ENCODE results near the gene DAGLA. TPM values are rescaled to one million over a fixed set of nuclear protein-coding genes. Genes with fewer than 3 reads are reported as not detected.
A peak's percentile ranks its signal among the peaks of the same experiment; 100 is the strongest.

DAGLA gene
- total and polyA plus RNA-seq, 2 donors (not counting 1 experiment from before 2014, with no cell fraction given): 0.06 TPM; not detected in 1

DNA sequence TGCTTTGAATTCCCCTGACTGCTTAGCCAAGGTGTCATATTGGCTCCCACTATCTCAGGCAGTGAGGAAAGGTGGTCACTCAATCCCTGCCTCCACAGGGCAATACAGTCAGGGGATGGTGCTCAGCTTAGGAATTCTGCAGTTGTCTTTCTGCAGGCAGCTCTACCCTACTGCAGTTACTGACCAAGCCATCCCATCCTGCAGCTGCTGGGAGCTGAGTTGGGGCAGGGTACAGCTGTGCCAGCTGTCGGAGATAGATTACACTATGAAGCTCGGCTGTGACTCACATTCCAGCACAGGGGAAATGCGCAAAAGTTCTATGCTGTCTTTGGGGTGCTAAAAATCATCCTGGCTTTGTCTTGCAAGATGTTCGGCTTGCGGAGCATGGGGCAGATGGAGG is 4.4 kb upstream of the DAGLA start:
- Histone ChIP-seq H3K4me1 (ENCODE audit: control insufficient read depth in 2 of 2, insufficient read depth in 2 of 2, low read length in 2 of 2) (peaks cover 3 to 6% of the 10 kb centered on the region in 2 donors), H3K27me3 (replicated peaks in 1 of 4; ENCODE audit: control extremely low read depth in 1 of 4, control insufficient read depth in 3 of 4, insufficient read depth in 4 of 4, low read length in 3 of 4) (peaks cover 0 to 14% (median 4%) of the 10 kb centered on the region in 4 experiments), H4K20me1 (ENCODE audit: control insufficient read depth, insufficient read depth, low read length, poor library complexity, severe bottlenecking) (no peaks in the 10 kb centered on the region), H3K9ac (ENCODE audit: low read length) (no peak overlapping the region), H3K4me3 (ENCODE audit: control extremely low read depth in 1 of 5, extremely low read depth in 1 of 5, insufficient read depth in 1 of 5, low read depth in 2 of 5, low read length in 4 of 5) (no peak overlapping the region), H3K36me3 (replicated peaks in 1 of 2; ENCODE audit: control extremely low read depth in 1 of 2, control insufficient read depth in 1 of 2, extremely low read depth in 1 of 2, insufficient read depth in 2 of 2, low read length in 1 of 2) (no peaks in the 10 kb centered on the region), H3K4me2 (replicated peaks; ENCODE audit: low read depth, low read length, poor library complexity, severe bottlenecking) (no peak overlapping the region), H3K79me2 (ENCODE audit: control insufficient read depth, insufficient read depth, low read length) (no peaks in the 10 kb centered on the region), H2AFZ (ENCODE audit: insufficient read depth, low read depth, low read length, poor library complexity, severe bottlenecking) (no peak overlapping the region), H3K9me3 (ENCODE audit: control extremely low read depth in 1 of 3, control insufficient read depth in 2 of 3, insufficient read depth in 1 of 3, low read length in 2 of 3) (no peaks in the 10 kb centered on the region), H3K27ac (ENCODE audit: low read length in 2 of 2) (no peak overlapping the region)
- intact Hi-C loops (cut with micrococcal nuclease): no loop called here
- H3K4me1 Mint-ChIP-seq: peaks cover 5% of the 10 kb centered on the region
- DNase-seq (no peak), ATAC-seq (ENCODE audit: low read depth) (no peak)
- no peak overlapping the region for H3K4me3 Mint-ChIP-seq
- TF ChIP-seq EZH2 (IDR thresholded peaks at IDR 0.05; ENCODE audit: borderline replicate concordance, insufficient read depth, low read depth, low read length, poor library complexity, severe bottlenecking): no peak
- TF ChIP-seq, protein P1, sequence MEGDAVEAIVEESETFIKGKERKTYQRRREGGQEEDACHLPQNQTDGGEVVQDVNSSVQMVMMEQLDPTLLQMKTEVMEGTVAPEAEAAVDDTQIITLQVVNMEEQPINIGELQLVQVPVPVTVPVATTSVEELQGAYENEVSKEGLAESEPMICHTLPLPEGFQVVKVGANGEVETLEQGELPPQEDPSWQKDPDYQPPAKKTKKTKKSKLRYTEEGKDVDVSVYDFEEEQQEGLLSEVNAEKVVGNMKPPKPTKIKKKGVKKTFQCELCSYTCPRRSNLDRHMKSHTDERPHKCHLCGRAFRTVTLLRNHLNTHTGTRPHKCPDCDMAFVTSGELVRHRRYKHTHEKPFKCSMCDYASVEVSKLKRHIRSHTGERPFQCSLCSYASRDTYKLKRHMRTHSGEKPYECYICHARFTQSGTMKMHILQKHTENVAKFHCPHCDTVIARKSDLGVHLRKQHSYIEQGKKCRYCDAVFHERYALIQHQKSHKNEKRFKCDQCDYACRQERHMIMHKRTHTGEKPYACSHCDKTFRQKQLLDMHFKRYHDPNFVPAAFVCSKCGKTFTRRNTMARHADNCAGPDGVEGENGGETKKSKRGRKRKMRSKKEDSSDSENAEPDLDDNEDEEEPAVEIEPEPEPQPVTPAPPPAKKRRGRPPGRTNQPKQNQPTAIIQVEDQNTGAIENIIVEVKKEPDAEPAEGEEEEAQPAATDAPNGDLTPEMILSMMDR (IDR thresholded peaks at IDR 0.05): no peak
- H3K27me3 Mint-ChIP-seq: peaks cover 48% of the 10 kb centered on the region
- WGBS (ENCODE audit: insufficient coverage): 89% methylated on average over 3 of the region's 5 CpGs
- ChIA-PET CTCF (interaction anchor here (1.3 to 1.4 kb wide), 2 partner anchors 9 to 37 kb away, joined by 3 to 4 read pairs; no protein-coding TSS in a partner anchor), POLR2A (no interaction called here)
- H3K27ac Mint-ChIP-seq: no peak overlapping the region
- no peaks in the 10 kb centered on the region for H3K9me3 Mint-ChIP-seq (ENCODE audit: insufficient read depth)

DNA sequence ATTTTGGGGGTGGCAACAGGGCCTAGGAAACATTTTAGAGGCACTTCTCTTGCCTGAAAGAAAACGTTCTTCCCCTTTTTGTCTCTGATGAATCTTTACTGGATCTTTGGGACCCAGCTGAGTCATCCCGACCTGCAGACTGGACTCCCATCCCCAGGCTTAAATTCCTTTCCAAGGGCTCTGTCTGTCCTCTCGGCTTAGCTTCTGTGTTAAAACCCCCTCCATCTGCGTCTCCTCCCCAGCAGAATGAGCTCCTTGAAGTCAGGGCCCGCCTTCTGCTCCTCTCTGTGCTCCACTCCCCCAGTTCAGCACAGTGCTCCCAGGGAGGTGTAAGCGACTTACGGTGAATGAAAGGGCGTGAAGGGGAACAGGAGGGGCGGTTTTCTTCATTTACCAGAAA is 895 bp upstream of the DAGLA start:
- H3K27ac ChIP-seq (ENCODE audit: low read length in 2 of 2): no peak overlapping the region
- no peaks in the 10 kb centered on the region for H3K79me2 ChIP-seq (ENCODE audit: control insufficient read depth, insufficient read depth, low read length)
- Mint-ChIP-seq H3K9me3 (ENCODE audit: insufficient read depth) (no peaks in the 10 kb centered on the region), H3K27ac (no peak overlapping the region), H3K27me3 (peaks cover 41% of the 10 kb centered on the region), H3K4me3 (peak overlapping the region; percentile 42), H3K4me1 (peaks cover 7% of the 10 kb centered on the region)
- H2AFZ ChIP-seq (ENCODE audit: insufficient read depth, low read depth, low read length, poor library complexity, severe bottlenecking): no peak overlapping the region
- TF ChIP-seq EZH2 (IDR thresholded peaks at IDR 0.05; ENCODE audit: borderline replicate concordance, insufficient read depth, low read depth, low read length, poor library complexity, severe bottlenecking): no peak
- TF ChIP-seq, protein P1 (IDR thresholded peaks at IDR 0.05): no peak
- 70% methylated on average over 5 of the region's 9 CpGs for WGBS (ENCODE audit: insufficient coverage)
- no peak overlapping the region for H3K4me3 ChIP-seq (ENCODE audit: control extremely low read depth in 1 of 5, extremely low read depth in 1 of 5, insufficient read depth in 1 of 5, low read depth in 2 of 5, low read length in 4 of 5)
- ATAC-seq (ENCODE audit: low read depth) (no peak), DNase-seq (no peak)
- H3K36me3 ChIP-seq (replicated peaks in 1 of 2; ENCODE audit: control extremely low read depth in 1 of 2, control insufficient read depth in 1 of 2, extremely low read depth in 1 of 2, insufficient read depth in 2 of 2, low read length in 1 of 2): no peaks in the 10 kb centered on the region
- no peak overlapping the region for H3K4me2 ChIP-seq (replicated peaks; ENCODE audit: low read depth, low read length, poor library complexity, severe bottlenecking)
- peaks cover 0 to 5% (median 0%) of the 10 kb centered on the region in 3 donors for H3K9me3 ChIP-seq (ENCODE audit: control extremely low read depth in 1 of 3, control insufficient read depth in 2 of 3, insufficient read depth in 1 of 3, low read length in 2 of 3)
- H3K4me1 ChIP-seq (ENCODE audit: control insufficient read depth in 2 of 2, insufficient read depth in 2 of 2, low read length in 2 of 2): peaks cover 3 to 11% of the 10 kb centered on the region in 2 donors
- peaks cover 0 to 32% (median 10%) of the 10 kb centered on the region in 4 experiments for H3K27me3 ChIP-seq (replicated peaks in 1 of 4; ENCODE audit: control extremely low read depth in 1 of 4, control insufficient read depth in 3 of 4, insufficient read depth in 4 of 4, low read length in 3 of 4)
- intact Hi-C loops (cut with micrococcal nuclease): no loop called here
- H4K20me1 ChIP-seq (ENCODE audit: control insufficient read depth, insufficient read depth, low read length, poor library complexity, severe bottlenecking): no peaks in the 10 kb centered on the region
- POLR2A ChIA-PET: no interaction called here
- CTCF ChIA-PET: no interaction called here
- H3K9ac ChIP-seq (ENCODE audit: low read length): no peak overlapping the region
